H9 (cell line): ENCODE data around the gene ACKR3. TPM values are rescaled to one million over a fixed set of nuclear protein-coding genes. Genes with fewer than 3 reads are reported as not detected.

Experiments
- DNase-seq: peaks from one replicate; pipeline ENCODE4 v3.0.0-alpha.2; 2017
- H2AFZ ChIP-seq: one replicate; pipeline ENCODE4 v1.6.1; 2013; ENCODE audit warnings: mild to moderate bottlenecking, low read length, control low read depth, moderate library complexity
- H2AK5ac ChIP-seq: 2 replicates; pipeline ENCODE4 v1.6.1; 2013; ENCODE audit warnings: low read length, control low read depth, mixed read lengths; ENCODE audit not compliant: insufficient read length
- H2BK120ac ChIP-seq: one replicate; pipeline ENCODE4 v1.6.1; 2013; ENCODE audit warnings: low read depth, mild to moderate bottlenecking, low read length, control low read depth, inconsistent platforms; ENCODE audit not compliant: poor library complexity, severe bottlenecking
- H2BK12ac ChIP-seq: 2 replicates; pipeline ENCODE4 v1.6.1; 2013; ENCODE audit warnings: low read length, control low read depth, mixed read lengths, low read depth; ENCODE audit not compliant: insufficient read length
- H2BK15ac ChIP-seq: 2 replicates; pipeline ENCODE4 v1.6.1; 2013; ENCODE audit warnings: low read depth, low read length, control low read depth
- H2BK20ac ChIP-seq: one replicate; pipeline ENCODE4 v1.6.1; 2013; ENCODE audit warnings: low read depth, mild to moderate bottlenecking, low read length, control low read depth, inconsistent platforms; ENCODE audit not compliant: poor library complexity, severe bottlenecking
- H2BK5ac ChIP-seq: 2 replicates; pipeline ENCODE4 v1.6.1; 2013; ENCODE audit warnings: low read length, control low read depth, mixed read lengths; ENCODE audit not compliant: insufficient read length
- H3K14ac ChIP-seq: 2 replicates; pipeline ENCODE4 v1.6.1; 2013; ENCODE audit warnings: low read length, control low read depth; ENCODE audit not compliant: insufficient read depth
- H3K18ac ChIP-seq: 2 replicates; pipeline ENCODE4 v1.6.1; 2013; ENCODE audit warnings: low read depth, mild to moderate bottlenecking, mixed read lengths, low read length, control low read depth; ENCODE audit not compliant: insufficient read length
- H3K23ac ChIP-seq: 2 replicates; pipeline ENCODE4 v1.6.1; 2013; ENCODE audit warnings: low read length, control low read depth, mixed read lengths, low read depth; ENCODE audit not compliant: insufficient read length
- H3K23me2 ChIP-seq: 2 replicates; pipeline ENCODE4 v1.6.1; 2013; ENCODE audit warnings: low read depth, mild to moderate bottlenecking, mixed read lengths, low read length, control low read depth; ENCODE audit not compliant: insufficient read length, poor library complexity, severe bottlenecking
- H3K27ac ChIP-seq: 2 replicates; pipeline ENCODE4 v1.5.1; 2013; ENCODE audit warnings: low read length, control low read depth, mixed read lengths, low read depth; ENCODE audit not compliant: insufficient read length
- H3K27me3 ChIP-seq: 2 replicates; pipeline ENCODE4 v1.6.1; 2013; ENCODE audit warnings: low read length, control low read depth, inconsistent platforms; ENCODE audit not compliant: insufficient read depth
- H3K4ac ChIP-seq: 2 replicates; pipeline ENCODE4 v1.6.1; 2013; ENCODE audit warnings: low read depth, mild to moderate bottlenecking, control low read depth, inconsistent platforms, low read length, moderate library complexity
- H3K4me1 ChIP-seq: 2 replicates; pipeline ENCODE4 v1.6.1; 2013; ENCODE audit warnings: low read length, control low read depth, inconsistent platforms; ENCODE audit not compliant: insufficient read depth
- H3K4me2 ChIP-seq: 2 replicates; pipeline ENCODE4 v1.6.1; 2013; ENCODE audit warnings: low read length, control low read depth, mixed read lengths; ENCODE audit not compliant: insufficient read length, insufficient read depth
- H3K56ac ChIP-seq: 2 replicates; pipeline ENCODE4 v1.6.1; 2013; ENCODE audit warnings: low read depth, mild to moderate bottlenecking, mixed read lengths, low read length, control low read depth; ENCODE audit not compliant: insufficient read length
- H3K79me1 ChIP-seq: 2 replicates; pipeline ENCODE4 v1.6.1; 2013; ENCODE audit warnings: low read depth, mild to moderate bottlenecking, moderate library complexity, low read length, control low read depth, inconsistent platforms; ENCODE audit not compliant: insufficient read depth, poor library complexity, severe bottlenecking
- H3K79me2 ChIP-seq: 2 replicates; pipeline ENCODE4 v1.6.1; 2013; ENCODE audit warnings: low read length, control low read depth, inconsistent platforms; ENCODE audit not compliant: insufficient read depth
- H3K9ac ChIP-seq: 2 replicates; pipeline ENCODE4 v1.6.1; 2013; ENCODE audit warnings: low read length, control low read depth, mixed read lengths; ENCODE audit not compliant: insufficient read length; ENCODE audit errors: extremely low read depth
- H3K9me3 ChIP-seq: one replicate; pipeline ENCODE4 v1.6.1; 2013; ENCODE audit warnings: low read depth, low read length, inconsistent platforms; ENCODE audit not compliant: control insufficient read depth
- H3T11ph ChIP-seq: one replicate; pipeline ENCODE4 v1.6.1; 2013; ENCODE audit warnings: mild to moderate bottlenecking, low read length, control low read depth, inconsistent platforms
- H4K20me1 ChIP-seq: one replicate; pipeline ENCODE4 v1.6.1; 2013; ENCODE audit not compliant: control insufficient read depth, insufficient read length, insufficient read depth
- H4K5ac ChIP-seq: 2 replicates; pipeline ENCODE4 v1.6.1; 2013; ENCODE audit warnings: low read depth, mild to moderate bottlenecking, mixed read lengths, low read length, control low read depth; ENCODE audit not compliant: insufficient read length
- H4K8ac ChIP-seq: replicated peaks from 2 replicates; pipeline ENCODE4 v1.6.1; 2013; ENCODE audit warnings: low read length, control low read depth, mixed read lengths, low read depth; ENCODE audit not compliant: insufficient read length
- H4K91ac ChIP-seq: 2 replicates; pipeline ENCODE4 v1.6.1; 2013; ENCODE audit warnings: low read depth, mild to moderate bottlenecking, moderate library complexity, mixed read lengths, low read length, control low read depth; ENCODE audit not compliant: insufficient read length
- H3K27ac Mint-ChIP-seq, 3 experiments: 2 replicates in 2 of 3; 3 replicates in 1 of 3; pipeline ENCODE4 v1.8.0; 2020 to 2021; ENCODE audit warnings: mixed read lengths in 3 of 3, mild to moderate bottlenecking in 1 of 3, moderate library complexity in 1 of 3
- H3K27me3 Mint-ChIP-seq: 2 replicates; pipeline ENCODE4 v1.8.0; 2021; ENCODE audit warnings: low read depth, mild to moderate bottlenecking, moderate library complexity, mixed read lengths
- H3K36me3 Mint-ChIP-seq, 3 experiments: 2 replicates in 2 of 3; 3 replicates in 1 of 3; pipeline ENCODE4 v1.8.0; 2020 to 2021; ENCODE audit warnings: low read depth in 3 of 3, mixed read lengths in 3 of 3; ENCODE audit not compliant: insufficient read depth in 1 of 3
- H3K4me1 Mint-ChIP-seq, 2 experiments: 2 replicates each; pipeline ENCODE4 v1.8.0; 2020; ENCODE audit warnings: mixed read lengths in 2 of 2
- H3K4me3 Mint-ChIP-seq, 2 experiments: 2 replicates in 1 of 2; 3 replicates in 1 of 2; pipeline ENCODE4 v1.8.0; 2020 to 2021; ENCODE audit warnings: mild to moderate bottlenecking in 2 of 2, mixed read lengths in 2 of 2, moderate library complexity in 1 of 2
- H3K9me3 Mint-ChIP-seq, 2 experiments: 2 replicates in 1 of 2; 3 replicates in 1 of 2; pipeline ENCODE4 v1.8.0; 2020; ENCODE audit warnings: mild to moderate bottlenecking in 2 of 2, mixed read lengths in 2 of 2, moderate library complexity in 1 of 2
- total RNA-seq: library from RNA; stranded (reverse); gene quantifications from 2 replicates; pipeline ENCODE4 v1.2.1, GENCODE V29; 2021
- TF ChIP-seq, protein P1 (sequence below): fragments of 200-600 bp; sonication (generic); conservative IDR thresholded peaks from 3 replicates; pipeline ENCODE4 v1.8.0; 2021; ENCODE audit warnings: antibody characterized with exemption, mild to moderate bottlenecking

The ACKR3 gene
- total RNA-seq, 1 experiment from 2014 or later = 0.44 TPM

DNA sequence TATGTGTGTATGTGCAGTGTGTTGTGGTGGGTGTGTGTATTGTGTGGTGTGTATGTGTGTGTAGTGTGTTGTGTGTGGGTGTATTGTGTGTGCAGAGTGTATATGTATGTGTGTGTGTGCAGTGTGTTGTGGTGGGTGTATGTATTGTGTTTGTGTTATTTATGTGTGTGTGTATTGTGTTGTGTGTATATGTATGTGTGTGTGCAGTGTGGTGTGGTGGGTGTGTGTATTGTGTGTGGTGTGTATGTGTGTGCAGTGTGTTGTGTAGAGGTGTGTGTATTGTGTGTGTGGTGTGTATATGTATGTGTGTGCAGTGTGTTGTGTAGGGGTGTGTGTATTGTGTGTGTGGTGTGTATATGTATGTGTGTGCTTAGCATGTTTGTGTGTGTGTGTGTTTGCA lies 24.3 kb downstream of the ACKR3 start:
- TF ChIP-seq, protein P1, sequence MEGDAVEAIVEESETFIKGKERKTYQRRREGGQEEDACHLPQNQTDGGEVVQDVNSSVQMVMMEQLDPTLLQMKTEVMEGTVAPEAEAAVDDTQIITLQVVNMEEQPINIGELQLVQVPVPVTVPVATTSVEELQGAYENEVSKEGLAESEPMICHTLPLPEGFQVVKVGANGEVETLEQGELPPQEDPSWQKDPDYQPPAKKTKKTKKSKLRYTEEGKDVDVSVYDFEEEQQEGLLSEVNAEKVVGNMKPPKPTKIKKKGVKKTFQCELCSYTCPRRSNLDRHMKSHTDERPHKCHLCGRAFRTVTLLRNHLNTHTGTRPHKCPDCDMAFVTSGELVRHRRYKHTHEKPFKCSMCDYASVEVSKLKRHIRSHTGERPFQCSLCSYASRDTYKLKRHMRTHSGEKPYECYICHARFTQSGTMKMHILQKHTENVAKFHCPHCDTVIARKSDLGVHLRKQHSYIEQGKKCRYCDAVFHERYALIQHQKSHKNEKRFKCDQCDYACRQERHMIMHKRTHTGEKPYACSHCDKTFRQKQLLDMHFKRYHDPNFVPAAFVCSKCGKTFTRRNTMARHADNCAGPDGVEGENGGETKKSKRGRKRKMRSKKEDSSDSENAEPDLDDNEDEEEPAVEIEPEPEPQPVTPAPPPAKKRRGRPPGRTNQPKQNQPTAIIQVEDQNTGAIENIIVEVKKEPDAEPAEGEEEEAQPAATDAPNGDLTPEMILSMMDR = no peak
- Histone ChIP-seq H3T11ph (no peak overlapping the region), H3K27ac (no peak overlapping the region), H4K91ac (no peak overlapping the region), H3K9ac (no peak overlapping the region), H2AK5ac (no peak overlapping the region), H2AFZ (no peak overlapping the region), H3K23ac (no peak overlapping the region), H3K9me3 (no peaks in the 10 kb centered on the region), H3K79me2 (no peaks in the 10 kb centered on the region), H2BK15ac (no peak overlapping the region), H2BK120ac (no peak overlapping the region), H3K4me2 (no peak overlapping the region), H3K4ac (no peak overlapping the region), H3K79me1 (no peaks in the 10 kb centered on the region), H3K27me3 (no peaks in the 10 kb centered on the region), H4K5ac (no peak overlapping the region), H3K14ac (no peak overlapping the region), H4K8ac (no peak overlapping the region), H4K20me1 (no peaks in the 10 kb centered on the region), H3K4me1 (no peaks in the 10 kb centered on the region), H3K56ac (no peak overlapping the region), H3K23me2 (no peaks in the 10 kb centered on the region), H2BK5ac (no peak overlapping the region), H2BK20ac (no peak overlapping the region), H3K18ac (no peak overlapping the region), H2BK12ac (no peak overlapping the region)
- peaks cover 8% of the 10 kb centered on the region for H3K27me3 Mint-ChIP-seq
- H3K4me3 Mint-ChIP-seq = no peak overlapping the region
- H3K36me3 Mint-ChIP-seq = no peaks in the 10 kb centered on the region
- H3K27ac Mint-ChIP-seq = no peak overlapping the region
- H3K9me3 Mint-ChIP-seq = no peaks in the 10 kb centered on the region; a peak in 1 of 5 replicates
- H3K4me1 Mint-ChIP-seq = peaks cover 3% of the 10 kb centered on the region in 2 experiments; a peak in 3 of 4 replicates
- no peak for DNase-seq
